ENCODE data around the gene DACT3.

Gene DACT3

DNA sequence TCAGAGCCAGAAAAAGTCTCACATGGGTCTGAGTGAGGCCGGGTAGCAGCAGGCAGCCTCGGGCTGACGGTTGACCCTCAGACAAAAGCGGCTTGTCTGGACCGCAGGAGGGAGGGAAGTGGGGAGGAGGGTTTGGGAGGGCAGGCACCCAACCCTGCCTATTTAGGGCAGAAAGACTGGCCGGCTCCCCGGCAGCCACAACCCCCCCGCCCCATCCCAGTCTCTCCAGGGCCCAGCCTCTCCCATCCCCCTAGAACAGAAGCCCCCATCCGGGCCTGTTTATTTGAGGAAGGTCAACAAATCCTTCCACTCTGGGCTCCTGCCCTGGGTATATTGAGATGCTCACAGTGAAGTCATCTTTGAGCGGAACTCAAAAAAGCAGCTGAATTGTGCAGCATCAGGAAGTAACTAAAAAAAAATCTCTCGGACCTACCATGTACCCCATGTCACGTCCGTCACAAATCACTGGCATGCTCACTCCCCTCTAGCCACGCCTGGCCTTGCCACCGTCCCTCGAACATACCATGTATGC lies 6.3 kb downstream of the DACT3 start:
- CTCF ChIA-PET = no interaction called here
- H3K27me3 Mint-ChIP-seq = peaks cover 80% of the 10 kb centered on the region
- no peak for DNase-seq
- peaks cover 10% of the 10 kb centered on the region for H3K4me1 Mint-ChIP-seq
- no peak overlapping the region for H3K4me3 Mint-ChIP-seq
- H3K36me3 Mint-ChIP-seq = peaks cover 6% of the 10 kb centered on the region
- no peak overlapping the region for H3K27ac Mint-ChIP-seq
- no peaks in the 10 kb centered on the region for H3K9me3 Mint-ChIP-seq

DNA sequence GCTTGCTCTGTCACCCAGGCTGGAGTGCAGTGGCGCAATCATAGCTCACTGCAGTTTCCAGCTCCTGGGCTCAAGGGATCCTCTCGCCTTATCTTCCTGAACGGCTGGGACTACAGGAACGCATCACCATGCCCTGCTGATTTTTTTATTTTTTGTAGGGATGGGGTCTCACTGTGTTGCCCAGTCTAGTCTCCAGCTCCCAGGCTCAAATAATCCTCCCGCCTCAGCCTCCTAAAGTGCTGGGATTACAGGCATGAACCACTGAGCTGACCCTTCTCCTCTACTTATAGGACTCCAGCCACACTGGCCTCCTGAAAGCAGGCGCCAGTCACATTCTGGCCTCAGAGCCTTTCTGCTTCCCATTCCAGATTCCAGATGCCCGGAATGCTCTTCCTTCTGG lies 10.5 kb downstream of the DACT3 start:
- no peak overlapping the region for H3K4me3 Mint-ChIP-seq
- CTCF ChIA-PET = no interaction called here
- peaks cover 13% of the 10 kb centered on the region for H3K4me1 Mint-ChIP-seq
- DNase-seq = no peak
- H3K9me3 Mint-ChIP-seq = peaks cover 3% of the 10 kb centered on the region
- H3K27me3 Mint-ChIP-seq = peaks cover 80% of the 10 kb centered on the region
- H3K36me3 Mint-ChIP-seq = peaks cover 12% of the 10 kb centered on the region
- peak overlapping the region; percentile 24 for H3K27ac Mint-ChIP-seq

DNA sequence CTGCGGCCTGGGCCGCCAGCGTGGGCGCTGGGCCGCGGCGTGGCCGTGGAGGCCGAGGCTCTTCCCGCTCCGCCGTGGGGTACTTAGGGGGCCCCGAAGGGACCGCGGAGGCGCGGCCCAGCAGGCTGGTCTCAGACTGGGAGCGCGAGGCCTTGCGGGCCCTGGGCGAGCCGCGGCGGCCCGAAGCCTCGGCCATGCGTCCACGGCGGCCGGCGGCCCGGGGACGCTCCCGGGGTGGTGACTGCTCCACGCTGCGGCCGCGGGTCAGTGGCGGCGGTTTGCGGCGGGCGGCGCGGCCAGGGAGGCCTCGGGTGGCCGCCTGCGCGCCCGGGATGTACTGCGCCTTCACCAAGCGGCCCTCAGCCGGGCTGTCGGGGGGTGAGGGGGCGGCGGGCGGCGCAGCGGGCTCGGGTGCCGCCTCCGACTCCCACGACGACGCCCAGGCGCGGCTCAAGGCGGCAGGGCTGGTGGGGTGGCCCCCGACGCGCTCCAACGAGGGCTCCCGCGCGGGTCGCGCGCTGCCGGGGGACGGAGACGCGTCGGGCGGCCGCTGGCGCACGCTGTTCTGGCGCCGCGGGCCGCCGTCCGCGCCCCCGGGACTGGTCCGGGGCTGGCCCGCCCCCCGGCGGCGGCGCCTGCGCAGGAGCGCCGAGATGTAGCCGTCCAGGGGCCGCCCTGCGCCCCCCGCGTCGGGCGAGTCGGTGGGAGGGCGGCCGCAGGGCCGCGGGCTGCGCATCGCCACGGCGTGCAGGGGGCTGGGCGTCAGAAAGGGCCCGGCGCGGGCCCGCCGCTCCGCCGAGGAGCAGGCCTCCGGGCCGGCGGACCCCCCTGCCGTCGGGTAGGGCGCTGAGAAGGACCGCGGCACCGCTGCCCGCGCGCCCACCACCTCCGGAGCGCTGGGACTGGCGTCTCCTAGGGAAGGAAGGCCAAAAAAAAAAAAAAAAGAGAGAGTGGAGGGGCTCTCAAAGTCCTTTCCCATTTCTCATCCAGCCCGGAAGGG lies 11.7 kb downstream of the DACT3 start:
- peaks cover 3% of the 10 kb centered on the region for H3K9me3 Mint-ChIP-seq
- H3K27me3 Mint-ChIP-seq = peaks cover 79% of the 10 kb centered on the region
- H3K36me3 Mint-ChIP-seq = peaks cover 12% of the 10 kb centered on the region
- no peak for DNase-seq
- H3K27ac Mint-ChIP-seq = no peak overlapping the region
- CTCF ChIA-PET = no interaction called here
- no peak overlapping the region for H3K4me3 Mint-ChIP-seq
- peaks cover 13% of the 10 kb centered on the region for H3K4me1 Mint-ChIP-seq

DNA sequence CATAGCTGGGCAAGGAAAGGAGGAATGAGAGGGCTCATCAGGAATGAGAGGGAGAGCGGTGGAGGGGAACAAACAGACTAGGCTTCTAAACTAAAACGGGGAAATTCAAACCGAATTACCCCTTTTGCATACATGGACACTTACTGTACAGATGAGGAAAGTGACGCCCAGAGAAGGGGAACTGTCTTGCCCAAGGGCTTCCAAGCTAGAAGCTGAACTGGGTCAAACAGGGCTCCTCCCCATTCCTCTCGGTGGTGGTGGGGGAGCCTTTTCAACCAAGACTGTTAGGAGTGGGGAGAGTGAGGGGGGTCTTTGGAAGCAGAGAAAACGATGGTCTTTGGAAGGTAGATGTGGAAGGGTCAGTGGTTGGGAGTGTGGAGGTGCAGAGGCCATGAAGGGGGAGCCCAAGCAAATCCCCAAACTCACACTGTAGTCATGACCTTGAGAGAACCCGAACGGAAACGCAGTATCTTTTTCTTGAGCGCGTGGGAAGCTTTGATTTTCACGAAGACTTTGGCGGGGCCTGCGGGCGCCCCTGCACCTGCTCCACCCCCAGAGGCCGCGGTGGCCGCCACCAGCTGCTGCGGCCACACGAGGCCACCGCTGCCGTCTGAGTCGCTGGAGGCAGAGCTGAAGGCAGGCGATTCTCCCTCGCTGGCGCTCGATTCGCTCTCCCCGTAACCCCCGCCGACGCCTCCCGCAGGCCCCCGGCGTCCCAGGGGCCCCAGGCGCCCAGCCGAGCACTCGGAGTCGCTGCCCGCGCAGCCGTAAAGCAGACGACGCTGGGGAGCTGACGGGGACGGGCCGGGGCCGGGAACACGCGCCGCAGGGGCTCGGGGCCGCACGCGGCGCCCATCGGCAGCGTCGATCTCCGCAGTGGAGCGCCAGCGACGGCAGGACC lies 12.7 kb downstream of the DACT3 start:
- H3K27ac Mint-ChIP-seq = peak overlapping the region; percentile 78
- peaks cover 3% of the 10 kb centered on the region for H3K9me3 Mint-ChIP-seq
- CTCF ChIA-PET = interaction anchor here (0.6 to 0.7 kb wide), 2 partner anchors 10 to 60 kb away, joined by 3 read pairs; no protein-coding TSS in a partner anchor
- no peak overlapping the region for H3K4me3 Mint-ChIP-seq
- peaks cover 12% of the 10 kb centered on the region for H3K36me3 Mint-ChIP-seq
- no peak for DNase-seq
- peaks cover 13% of the 10 kb centered on the region for H3K4me1 Mint-ChIP-seq
- peaks cover 75% of the 10 kb centered on the region for H3K27me3 Mint-ChIP-seq

DNA sequence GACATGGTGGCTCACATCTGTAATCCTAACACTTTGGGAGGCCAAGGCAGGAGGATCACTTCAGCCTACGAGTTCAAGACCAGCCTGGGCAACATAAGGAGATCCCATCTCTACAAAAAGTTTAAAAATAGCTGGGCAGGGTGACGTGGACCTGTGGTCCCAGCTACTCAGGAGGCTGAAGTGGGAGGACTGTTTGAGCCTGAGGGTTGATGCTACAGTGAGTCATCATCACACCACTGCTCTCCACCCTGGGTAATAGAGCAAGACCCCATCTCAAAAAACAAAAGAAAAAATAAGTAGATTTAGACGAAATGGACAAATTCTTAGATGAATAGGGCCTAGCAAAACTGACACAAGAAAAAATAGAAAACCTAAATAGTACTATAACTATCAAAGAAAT lies 14.6 kb downstream of the DACT3 start:
- Mint-ChIP-seq H3K4me3 (no peak overlapping the region), H3K27me3 (peaks cover 72% of the 10 kb centered on the region), H3K36me3 (peaks cover 12% of the 10 kb centered on the region), H3K9me3 (peaks cover 3% of the 10 kb centered on the region), H3K27ac (no peak overlapping the region), H3K4me1 (peaks cover 13% of the 10 kb centered on the region)
- CTCF ChIA-PET = no interaction called here
- no peak for DNase-seq

DNA sequence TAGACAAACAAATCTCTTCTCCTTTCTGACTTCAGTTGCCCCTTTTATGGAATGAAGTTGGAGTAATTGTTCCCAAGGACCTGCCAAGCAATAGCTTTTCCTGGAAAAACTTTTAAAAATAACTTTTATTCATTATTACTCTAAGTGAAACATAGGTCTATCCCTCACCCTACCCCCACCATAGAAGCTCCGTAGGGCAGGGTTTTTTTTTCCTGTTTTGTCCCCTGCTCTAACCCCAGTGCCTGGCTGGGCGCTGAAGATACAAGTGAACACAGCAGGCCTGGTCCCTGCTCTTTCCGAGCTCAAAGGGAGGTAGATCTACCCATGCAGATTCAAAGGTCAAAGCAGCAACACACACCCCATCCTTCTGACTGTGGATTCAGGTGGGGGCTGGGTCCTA lies 16.3 kb downstream of the DACT3 start:
- DNase-seq = no peak

DNA sequence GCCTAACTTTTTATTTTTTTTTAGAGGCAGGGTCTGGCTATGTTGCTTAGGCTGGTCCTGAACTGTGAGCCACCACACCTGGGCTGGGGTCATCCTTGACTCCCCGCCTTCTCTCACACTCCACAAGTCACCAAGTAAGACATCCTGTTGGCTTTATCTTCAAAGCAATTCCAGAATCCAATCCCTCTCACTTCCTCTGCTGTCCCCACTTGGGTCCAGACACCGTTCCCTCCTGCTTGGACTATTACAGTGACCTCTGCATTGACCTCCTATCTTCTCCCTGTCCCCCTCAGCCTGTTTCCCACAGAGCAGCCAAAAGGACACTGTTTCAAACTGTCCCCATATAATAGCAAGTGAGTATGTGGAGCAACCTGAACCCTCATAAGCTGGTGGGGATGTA lies 20.3 kb downstream of the DACT3 start:
- Mint-ChIP-seq H3K36me3 (no peaks in the 10 kb centered on the region), H3K27ac (no peak overlapping the region), H3K4me1 (peaks cover 12% of the 10 kb centered on the region), H3K27me3 (peaks cover 24% of the 10 kb centered on the region), H3K9me3 (no peaks in the 10 kb centered on the region), H3K4me3 (peak overlapping the region; percentile 14)
- CTCF ChIA-PET = interaction anchor here (1.4 kb wide), 1 partner anchor 21 kb away, joined by 5 read pairs; no protein-coding TSS in a partner anchor
- DNase-seq = no peak

More for the DNA sequence above, 16.3 kb downstream of the DACT3 start:
- Mint-ChIP-seq H3K27me3 (peaks cover 55% of the 10 kb centered on the region), H3K4me1 (peaks cover 15% of the 10 kb centered on the region), H3K4me3 (no peak overlapping the region), H3K27ac (no peak overlapping the region), H3K9me3 (peaks cover 3% of the 10 kb centered on the region), H3K36me3 (peaks cover 6% of the 10 kb centered on the region)
- CTCF ChIA-PET = no interaction called here

DNA sequence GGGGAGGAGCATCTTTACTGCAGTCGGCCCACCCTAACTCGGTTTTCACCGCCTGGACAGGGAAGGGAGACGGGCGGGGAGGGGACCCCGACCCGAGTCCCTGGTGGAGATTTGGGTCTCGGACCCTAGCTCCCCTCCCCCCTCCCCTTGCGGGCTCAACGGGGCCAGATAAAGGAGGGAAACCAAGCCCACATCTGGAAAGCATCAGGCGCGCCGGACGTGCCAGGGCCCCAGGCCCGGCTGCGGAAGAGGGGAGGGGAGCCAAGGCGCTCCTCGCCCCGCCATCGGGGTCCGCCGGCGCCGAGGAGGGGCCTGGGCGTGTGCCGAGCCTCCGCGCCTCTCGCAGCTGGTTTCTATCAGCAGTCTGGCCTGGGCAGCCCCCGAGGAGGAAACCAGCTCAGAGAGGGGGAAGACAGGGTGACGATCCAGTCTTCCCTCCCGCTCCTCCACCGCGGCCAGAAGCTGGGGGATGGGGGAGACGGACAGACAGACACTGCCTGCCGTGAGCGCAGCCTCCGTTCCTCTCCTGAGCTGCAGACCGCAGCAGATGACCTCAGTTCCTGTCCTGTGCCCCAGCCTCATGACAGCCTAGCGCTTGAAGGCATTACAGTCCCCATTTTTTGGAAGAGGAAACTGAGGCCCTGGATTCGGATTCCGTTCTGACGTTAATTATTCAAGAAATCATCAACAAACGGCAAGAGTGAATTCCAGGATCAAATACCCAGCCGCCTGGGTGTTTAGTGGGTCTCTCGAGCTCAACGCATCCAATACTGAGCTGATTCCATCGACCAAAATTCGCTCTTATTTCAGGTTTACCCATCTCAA lies 21.4 kb downstream of the DACT3 start:
- peak overlapping the region; percentile 26 for H3K4me3 Mint-ChIP-seq
- H3K4me1 Mint-ChIP-seq = peaks cover 15% of the 10 kb centered on the region
- H3K27me3 Mint-ChIP-seq = peaks cover 23% of the 10 kb centered on the region
- DNase-seq = peak; percentile 58
- H3K27ac Mint-ChIP-seq = no peak overlapping the region
- H3K36me3 Mint-ChIP-seq = no peaks in the 10 kb centered on the region
- CTCF ChIA-PET = interaction anchor here (1.2 to 1.3 kb wide), 2 partner anchors 18 to 214 kb away, joined by 3 read pairs; no protein-coding TSS in a partner anchor
- no peaks in the 10 kb centered on the region for H3K9me3 Mint-ChIP-seq

DNA sequence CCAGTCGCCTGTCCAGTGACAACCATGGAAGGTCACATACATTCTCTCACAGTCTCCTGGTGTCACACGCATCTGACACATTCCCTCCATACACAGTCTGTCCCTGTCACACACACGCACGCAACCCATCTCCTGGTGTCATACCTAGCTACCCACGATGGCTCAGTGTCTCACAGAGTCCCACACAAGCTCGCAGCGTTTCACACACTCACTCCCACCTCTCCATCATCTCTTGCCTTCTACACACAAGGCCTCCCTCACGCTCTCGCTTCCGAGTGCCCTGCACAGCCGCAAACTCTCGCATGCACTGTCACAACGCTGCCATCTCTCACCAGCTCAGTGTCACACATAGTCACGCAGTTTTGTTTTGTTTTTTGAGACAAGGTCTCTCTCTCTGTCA lies 23.8 kb downstream of the DACT3 start:
- H3K9me3 Mint-ChIP-seq = no peaks in the 10 kb centered on the region
- no peak overlapping the region for H3K27ac Mint-ChIP-seq
- DNase-seq = peak; percentile 29
- CTCF ChIA-PET = interaction anchor here (0.6 to 2.4 kb wide), 11 partner anchors 15 to 155 kb away, joined by 3 to 13 read pairs (median 3); partner anchors contain the start of gene DACT3
- H3K27me3 Mint-ChIP-seq = peaks cover 31% of the 10 kb centered on the region
- H3K4me3 Mint-ChIP-seq = no peak overlapping the region
- H3K36me3 Mint-ChIP-seq = no peaks in the 10 kb centered on the region
- peaks cover 28% of the 10 kb centered on the region for H3K4me1 Mint-ChIP-seq

DNA sequence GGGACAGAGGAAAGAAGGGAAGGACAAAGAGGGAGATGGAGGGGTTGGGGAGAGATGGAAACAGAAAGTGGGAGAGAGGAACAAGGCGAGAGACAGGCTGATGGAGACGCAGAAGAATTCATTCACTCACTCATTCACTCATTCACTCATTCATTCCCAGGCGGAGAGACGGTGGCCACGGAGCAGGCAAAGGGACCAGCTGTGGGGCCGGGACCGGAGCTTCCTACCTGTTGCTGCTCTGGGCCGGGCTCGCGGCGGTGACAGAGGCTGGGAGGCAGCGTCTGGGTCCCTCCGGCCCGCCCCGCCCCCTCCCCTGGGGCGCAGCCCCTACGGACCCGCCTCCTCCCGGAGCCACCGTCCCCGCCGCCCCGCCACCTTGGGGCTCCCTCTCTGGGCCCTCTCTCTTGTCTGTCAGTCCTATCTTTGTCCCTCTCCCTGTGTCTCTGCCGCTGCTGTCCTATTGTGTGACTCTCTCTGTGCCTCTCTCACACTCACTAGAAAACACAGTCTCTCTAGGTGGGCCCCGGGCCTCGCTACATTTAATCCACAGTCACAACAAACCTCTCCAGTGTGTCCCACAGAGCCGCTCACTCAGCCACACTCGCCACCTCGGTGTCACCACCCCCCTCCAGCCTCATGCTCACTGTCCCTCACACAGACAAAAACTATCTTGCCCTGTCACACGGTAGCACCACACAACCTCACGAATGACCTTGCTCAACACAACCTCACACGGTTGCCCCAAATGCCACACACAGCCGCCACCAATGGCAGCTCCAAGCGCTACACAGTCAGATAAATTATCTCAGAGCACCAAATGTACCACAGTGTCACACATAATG lies 24.8 kb downstream of the DACT3 start, which contains the start of gene GNG8:
Gene GNG8, minus strand, starts transcription at position 283 of the 842 bp plus-strand sequence. CDS start 1,520 bp downstream, outside the sequence.
- no peak within 1 kb of the TSS for H3K27ac Mint-ChIP-seq

DNA sequence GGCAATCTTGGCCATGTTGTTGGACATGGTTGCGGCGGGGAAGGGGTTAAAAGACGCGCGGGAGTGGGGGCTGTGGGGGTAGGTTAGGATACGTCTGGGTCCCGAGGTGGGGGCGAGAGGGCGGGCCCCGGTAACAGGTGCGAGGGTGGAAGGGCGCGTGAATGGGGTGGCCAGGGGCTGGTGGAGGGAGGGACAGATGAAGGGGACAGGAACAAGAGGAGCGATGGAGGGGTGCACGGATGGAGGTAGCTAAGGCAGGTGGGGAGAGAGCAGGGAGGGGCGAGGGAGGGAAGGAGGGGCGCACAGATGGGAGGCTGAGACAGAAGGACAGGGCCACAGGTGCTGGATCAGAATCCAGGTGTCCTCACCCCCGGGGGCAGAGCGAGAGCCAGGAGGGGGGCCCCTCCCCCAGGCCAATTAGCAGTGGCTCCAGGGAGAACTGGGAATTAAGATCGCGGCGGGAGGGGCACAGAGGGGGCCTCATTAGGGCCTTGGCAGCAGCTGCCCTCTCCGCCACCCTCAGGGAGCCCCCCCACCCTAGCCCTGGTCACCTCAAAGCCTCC lies 26.2 kb downstream of the DACT3 start:
- CTCF ChIA-PET = interaction anchor here (1.3 kb wide), 1 partner anchor 21 kb away, joined by 4 read pairs; no protein-coding TSS in a partner anchor

More for the DNA sequence above, 24.8 kb downstream of the DACT3 start, which contains the start of gene GNG8:
- CTCF ChIA-PET = interaction anchor here (1.0 to 2.4 kb wide), 4 partner anchors 16 to 28 kb away, joined by 3 to 13 read pairs (median 4); partner anchors contain the start of gene DACT3
- Mint-ChIP-seq H3K4me3 (peak within 1 kb of the TSS; percentile 24), H3K27me3 (peaks cover 42% of the 10 kb centered on the region), H3K36me3 (no peaks in the 10 kb centered on the region), H3K9me3 (no peaks in the 10 kb centered on the region), H3K4me1 (peaks cover 28% of the 10 kb centered on the region)
- peak; percentile 43 for DNase-seq

DNA sequence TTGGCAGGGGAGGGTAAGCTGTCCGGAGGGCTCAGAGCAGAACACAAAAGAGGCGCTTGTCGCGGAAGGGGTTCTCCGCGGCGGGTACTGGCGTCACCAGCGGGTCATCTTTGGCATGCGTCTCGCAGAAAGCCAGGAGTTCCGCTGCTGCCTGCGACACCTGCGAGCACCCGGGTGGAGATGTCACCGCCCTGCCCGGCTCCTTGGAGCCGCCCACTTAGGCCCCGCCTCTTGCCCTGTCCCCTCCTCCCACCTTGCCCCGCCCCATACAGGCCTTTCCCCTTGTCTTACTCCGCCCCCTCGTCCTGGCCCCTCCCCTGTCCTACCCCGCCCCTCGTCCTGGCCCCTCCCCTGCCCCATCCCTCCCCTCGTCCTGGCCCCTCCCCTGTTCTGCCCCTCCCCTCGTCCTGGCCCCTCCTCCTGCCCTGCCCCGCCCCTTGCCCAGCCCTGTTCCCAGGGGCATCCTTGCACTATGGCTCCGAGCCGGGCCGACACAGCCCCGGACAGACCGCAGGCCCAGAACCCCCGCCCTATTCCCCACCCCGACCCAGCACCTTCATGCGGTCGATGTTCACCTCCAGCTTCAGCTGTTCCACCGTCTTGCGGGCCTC lies 26.8 kb downstream of the DACT3 start:
- Mint-ChIP-seq H3K4me3 (peak overlapping the region; percentile 63), H3K4me1 (peaks cover 18% of the 10 kb centered on the region), H3K36me3 (no peaks in the 10 kb centered on the region), H3K27ac (peak overlapping the region; percentile 15), H3K9me3 (no peaks in the 10 kb centered on the region), H3K27me3 (peaks cover 52% of the 10 kb centered on the region)
- DNase-seq = peak; percentile 97
- CTCF ChIA-PET = interaction anchor here (1.0 to 1.3 kb wide), 2 partner anchors 14 to 20 kb away, joined by 4 read pairs; no protein-coding TSS in a partner anchor

More for the DNA sequence above, 26.2 kb downstream of the DACT3 start:
- Mint-ChIP-seq H3K27ac (no peak overlapping the region), H3K36me3 (no peaks in the 10 kb centered on the region), H3K4me3 (peak overlapping the region; percentile 15), H3K4me1 (peaks cover 20% of the 10 kb centered on the region), H3K27me3 (peaks cover 51% of the 10 kb centered on the region), H3K9me3 (no peaks in the 10 kb centered on the region)
- DNase-seq = no peak

All from activated naive CD4-positive, alpha-beta T cell treated with anti-CD3 and anti-CD28 coated beads, Interleukin-2, amount 10 ng/mL, durations not matched to agents 7 days and 5 days (primary cell).